HEK293 (cell line): ENCODE results near the gene TMEM141.
"Not testable (repeated sequence)": the region's sequence is repeated elsewhere in the genome, so short reads cannot be mapped to it uniquely, and the experiment has no call there.

Source experiments
- CTCF ChIA-PET: fragments of 350-600 bp; formaldehyde crosslinking; extraction: SDS; loops from one replicate; lab custom pipeline; 2021; ENCODE audit warnings: antibody characterized with exemption; lab: Yijun Ruan, JAX
- POLR2A ChIA-PET: fragments of 300-600 bp; formaldehyde crosslinking; extraction: SDS; loops from one replicate; lab custom pipeline; 2020; ENCODE audit warnings: antibody characterized with exemption, inconsistent platforms; lab: Yijun Ruan, JAX
- H3K27ac ChIP-seq: fragments of 200-500 bp; sonication (Bioruptor generic); 2 replicates; pipeline ENCODE4 v1.5.1; 2014; ENCODE audit warnings: low read depth, low read length, control low read depth, inconsistent platforms; ENCODE audit errors: extremely low read depth
- H3K36me3 ChIP-seq, 2 experiments: fragments of 200-500 bp in 1 of 2; sonication (Bioruptor generic) in 1 of 2; 1 replicate in 1 of 2; 2 replicates in 1 of 2; pipeline ENCODE4 v1.5.1; 2014 to 2017; ENCODE audit warnings: inconsistent platforms in 2 of 2, low read length in 2 of 2; ENCODE audit not compliant: control insufficient read depth in 2 of 2, insufficient read depth in 1 of 2
- H3K4me1 ChIP-seq: fragments of 200-500 bp; sonication (Bioruptor generic); 2 replicates; pipeline ENCODE4 v1.5.1; 2014; ENCODE audit warnings: mild to moderate bottlenecking, low read length, inconsistent platforms; ENCODE audit not compliant: control insufficient read depth, insufficient read depth
- H3K4me3 ChIP-seq: 2 replicates; pipeline ENCODE4 v1.5.1; 2011; ENCODE audit warnings: low read depth, mild to moderate bottlenecking, control low read depth, low read length, moderate library complexity
- H3K9me3 ChIP-seq: fragments of 200-500 bp; sonication (Bioruptor generic); 2 replicates; pipeline ENCODE4 v1.5.1; 2014; ENCODE audit warnings: low read depth, low read length, inconsistent platforms; ENCODE audit not compliant: control insufficient read depth, insufficient read depth
- CTCF ChIP-seq: fragments of 450-650 bp; formaldehyde crosslinking; IDR thresholded peaks from 2 replicates; pipeline ENCODE4 v1.5.1; 2016; ENCODE audit warnings: missing biosample characterization, missing genetic modification characterization
- EGR2 ChIP-seq: fragments of 450-650 bp; formaldehyde crosslinking; IDR thresholded peaks from 2 replicates; pipeline ENCODE4 v1.5.1; 2016; ENCODE audit warnings: low read depth, missing biosample characterization, missing genetic modification characterization
- GLI2 ChIP-seq: fragments of 450-650 bp; formaldehyde crosslinking; IDR thresholded peaks from 2 replicates; pipeline ENCODE4; 2017; ENCODE audit warnings: missing biosample characterization, missing genetic modification characterization, low read depth, borderline replicate concordance
- GLIS1 ChIP-seq: fragments of 450-650 bp; formaldehyde crosslinking; IDR thresholded peaks from 2 replicates; pipeline ENCODE4 v1.5.1; 2016; ENCODE audit warnings: missing biosample characterization, missing genetic modification characterization
- GLIS2 ChIP-seq: fragments of 450-650 bp; formaldehyde crosslinking; IDR thresholded peaks from 2 replicates; pipeline ENCODE4 v1.5.1; 2016; ENCODE audit warnings: missing biosample characterization, missing genetic modification characterization
- IKZF3 ChIP-seq: fragments of 450-650 bp; IDR thresholded peaks from 2 replicates; pipeline ENCODE4 v1.5.0; 2018; ENCODE audit warnings: missing biosample characterization, mild to moderate bottlenecking, missing genetic modification characterization, moderate library complexity
- KLF1 ChIP-seq: fragments of 450-650 bp; formaldehyde crosslinking; IDR thresholded peaks from 2 replicates; pipeline ENCODE4 v1.5.1; 2016; ENCODE audit warnings: missing biosample characterization, missing genetic modification characterization
- OSR2 ChIP-seq: fragments of 450-650 bp; formaldehyde crosslinking; IDR thresholded peaks from 2 replicates; pipeline ENCODE4 v1.5.1; 2016; ENCODE audit warnings: missing biosample characterization, missing genetic modification characterization
- PATZ1 ChIP-seq: fragments of 450-650 bp; formaldehyde crosslinking; IDR thresholded peaks from 2 replicates; pipeline ENCODE4 v1.5.1; 2016; ENCODE audit warnings: missing biosample characterization, missing genetic modification characterization
- SP2 ChIP-seq: fragments of 450-650 bp; formaldehyde crosslinking; IDR thresholded peaks from 2 replicates; pipeline ENCODE4 v1.5.1; 2016; ENCODE audit warnings: missing biosample characterization, missing genetic modification characterization
- SP3 ChIP-seq: fragments of 450-650 bp; formaldehyde crosslinking; IDR thresholded peaks from 2 replicates; pipeline ENCODE4 v1.5.1; 2016; ENCODE audit warnings: missing biosample characterization, missing genetic modification characterization
- ZBTB17 ChIP-seq: fragments of 450-650 bp; formaldehyde crosslinking; IDR thresholded peaks from 2 replicates; pipeline ENCODE4 v1.5.1; 2016; ENCODE audit warnings: missing biosample characterization, missing genetic modification characterization
- ZBTB8A ChIP-seq: fragments of 450-650 bp; formaldehyde crosslinking; IDR thresholded peaks from 2 replicates; pipeline ENCODE4 v1.5.1; 2016; ENCODE audit warnings: missing biosample characterization, missing genetic modification characterization
- ZFHX2 ChIP-seq: fragments of 450-650 bp; formaldehyde crosslinking; conservative IDR thresholded peaks from 2 replicates; pipeline ENCODE4 v1.5.1; 2016; ENCODE audit warnings: missing biosample characterization, missing genetic modification characterization
- ZFP69B ChIP-seq: fragments of 450-650 bp; formaldehyde crosslinking; IDR thresholded peaks from 2 replicates; pipeline ENCODE4 v1.5.1; 2016; ENCODE audit warnings: missing biosample characterization, missing genetic modification characterization
- ZNF2 ChIP-seq: fragments of 450-650 bp; formaldehyde crosslinking; IDR thresholded peaks from 2 replicates; pipeline ENCODE4 v1.5.1; 2016; ENCODE audit warnings: missing biosample characterization, missing genetic modification characterization
- ZNF335 ChIP-seq: fragments of 450-650 bp; formaldehyde crosslinking; conservative IDR thresholded peaks from 2 replicates; pipeline ENCODE4 v1.5.1; 2016; ENCODE audit warnings: missing biosample characterization, missing genetic modification characterization
- ZNF366 ChIP-seq: fragments of 450-650 bp; formaldehyde crosslinking; conservative IDR thresholded peaks from 2 replicates; pipeline ENCODE4 v1.5.1; 2016; ENCODE audit warnings: missing biosample characterization, missing genetic modification characterization
- ZNF394 ChIP-seq: fragments of 450-650 bp; formaldehyde crosslinking; IDR thresholded peaks from 2 replicates; pipeline ENCODE4 v1.5.1; 2016; ENCODE audit warnings: missing biosample characterization, missing genetic modification characterization, mild to moderate bottlenecking, moderate library complexity, borderline replicate concordance
- ZNF600 ChIP-seq: fragments of 450-650 bp; formaldehyde crosslinking; IDR thresholded peaks from 2 replicates; pipeline ENCODE4 v1.5.1; 2016; ENCODE audit warnings: missing biosample characterization, missing genetic modification characterization
- ZNF654 ChIP-seq: fragments of 450-650 bp; formaldehyde crosslinking; IDR thresholded peaks from 2 replicates; pipeline ENCODE4 v1.5.1; 2016; ENCODE audit warnings: low read depth, missing biosample characterization, missing genetic modification characterization
- ZNF692 ChIP-seq: fragments of 450-650 bp; formaldehyde crosslinking; IDR thresholded peaks from 2 replicates; pipeline ENCODE4 v1.5.1; 2016; ENCODE audit warnings: missing biosample characterization, missing genetic modification characterization
- ZNF791 ChIP-seq: fragments of 450-650 bp; formaldehyde crosslinking; IDR thresholded peaks from 2 replicates; pipeline ENCODE4 v1.5.1; 2016; ENCODE audit warnings: missing biosample characterization, missing genetic modification characterization
- ZXDB ChIP-seq: fragments of 450-650 bp; formaldehyde crosslinking; IDR thresholded peaks from 2 replicates; pipeline ENCODE4 v1.5.1; 2016; ENCODE audit warnings: missing biosample characterization, missing genetic modification characterization
- TF ChIP-seq, protein P1 (sequence below): fragments of 450-650 bp; formaldehyde crosslinking; IDR thresholded peaks from 2 replicates; pipeline ENCODE4 v1.5.1; 2016; ENCODE audit warnings: missing biosample characterization, missing genetic modification characterization

The TMEM141 gene

DNA sequence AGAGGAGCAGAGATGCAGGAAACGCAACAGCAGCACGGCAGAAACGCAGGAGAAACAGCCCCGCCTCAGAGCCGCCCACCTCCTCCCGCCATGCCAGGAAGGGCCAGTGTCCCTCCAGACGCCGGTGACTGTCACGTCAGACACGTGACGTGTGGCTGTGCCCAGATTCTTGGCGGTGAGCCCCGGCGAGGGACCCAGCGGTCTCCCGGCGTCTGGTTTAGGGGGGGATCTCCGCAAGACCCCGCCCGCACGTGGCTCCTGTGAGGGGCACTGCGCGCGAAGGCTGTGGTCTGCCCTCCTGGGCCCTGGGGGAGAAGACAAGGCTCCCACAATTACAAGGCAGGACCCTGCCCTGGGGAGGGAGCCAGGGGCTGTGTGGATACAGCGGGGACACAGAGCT, 30.7 kb upstream of the TMEM141 start:
- Histone ChIP-seq H3K27ac (no peak overlapping the region), H3K9me3 (no peaks in the 10 kb centered on the region), H3K4me1 (no peaks in the 10 kb centered on the region), H3K36me3 (no peaks in the 10 kb centered on the region), H3K4me3 (no peak overlapping the region)
- ChIA-PET CTCF (interaction anchor here (0.6 to 5.9 kb wide), 17 partner anchors 9 to 494 kb away, joined by 3 to 54 read pairs (median 5); no protein-coding TSS in a partner anchor), POLR2A (interaction anchor here (0.7 to 1.4 kb wide), 2 partner anchors 32 to 33 kb away, joined by 3 to 14 read pairs; no protein-coding TSS in a partner anchor)
- TF ChIP-seq GLI2 (tag by site-specific recombination) = no peak
- TF ChIP-seq OSR2 = no peak
- TF ChIP-seq ZNF791 (tag by site-specific recombination) = no peak
- TF ChIP-seq, all 188 proteins: peak for 0

DNA sequence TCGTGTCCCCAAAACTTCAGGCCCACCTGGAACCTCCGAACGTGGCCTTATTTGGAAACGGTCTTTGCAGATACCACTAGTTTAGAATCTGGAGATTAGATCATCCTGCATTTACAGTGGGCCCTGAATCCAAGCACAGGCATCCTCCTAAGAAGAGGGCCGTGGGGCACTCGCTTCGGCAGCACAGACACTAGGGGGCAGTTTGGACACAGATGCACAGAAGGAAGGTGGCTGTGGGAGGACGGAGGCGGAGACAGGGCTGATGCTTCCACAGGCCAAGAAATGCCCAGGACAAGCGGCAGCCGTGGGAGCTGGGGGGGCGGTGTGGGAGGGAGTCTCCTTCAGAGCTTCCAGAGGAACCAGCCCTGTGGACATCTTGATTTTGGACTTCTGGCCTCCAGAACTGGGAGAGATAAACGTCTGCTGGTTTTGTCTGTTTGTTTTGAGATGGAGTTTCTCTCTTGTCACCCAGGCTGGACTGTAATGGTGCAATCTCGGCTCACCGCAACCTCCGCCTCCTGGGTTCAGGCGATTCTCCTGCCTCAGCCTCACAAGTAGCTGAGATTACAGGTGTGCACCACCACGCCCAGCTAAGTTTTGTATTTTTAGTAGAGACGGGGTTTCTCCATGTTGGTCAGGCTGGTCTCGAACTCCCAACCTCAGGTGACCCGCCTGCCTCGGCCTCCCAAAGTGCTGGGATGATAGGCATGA, 30.2 kb upstream of the TMEM141 start:
- not testable (repeated sequence) for H3K9me3 ChIP-seq, H3K4me3 ChIP-seq, H3K36me3 ChIP-seq, H3K27ac ChIP-seq, H3K4me1 ChIP-seq
- POLR2A ChIA-PET = interaction anchor here (0.6 to 1.4 kb wide), 3 partner anchors 33 to 46 kb away, joined by 3 to 14 read pairs (median 3); no protein-coding TSS in a partner anchor
- CTCF ChIA-PET = interaction anchor here (0.6 to 5.9 kb wide), 22 partner anchors 10 to 367 kb away, joined by 3 to 54 read pairs (median 5); no protein-coding TSS in a partner anchor
- TF ChIP-seq ZBTB8A (tag by site-specific recombination) (0 out of 2 replicates have a peak, but pooled peaks have one; percentile 31), ZBTB17 (peak; percentile 62; the same call in 1 of the 2 replicates), PATZ1 (tag by site-specific recombination) (peak; percentile 57), GLIS2 (tag by site-specific recombination) (peak; percentile 44), SP2 (peak; percentile 49), ZNF692 (tag by site-specific recombination) (peak; percentile 69), ZNF335 (tag by site-specific recombination) (peak; percentile 46; the same call in 1 of the 2 replicates), ZNF366 (tag by site-specific recombination) (0 out of 2 replicates have a peak, but pooled peaks have one; percentile 32), ZFP69B (tag by site-specific recombination) (peak; percentile 71), ZNF600 (peak; percentile 36; the same call in 1 of the 2 replicates), ZNF654 (tag by site-specific recombination) (peak; percentile 64), ZFHX2 (peak; percentile 99), EGR2 (tag by site-specific recombination) (peak; percentile 98), KLF1 (0 out of 2 replicates have a peak, but pooled peaks have one; percentile 8), GLIS1 (peak; percentile 19; the same call in 1 of the 2 replicates), SP3 (0 out of 2 replicates have a peak, but pooled peaks have one; percentile 37), CTCF (tag by site-specific recombination) (peak; percentile 69), ZXDB (tag by site-specific recombination) (peak; percentile 25; the same call in 1 of the 2 replicates), ZNF394 (tag by site-specific recombination) (0 out of 2 replicates have a peak, but pooled peaks have one; percentile 9), ZNF2 (peak; percentile 98), IKZF3 (0 out of 2 replicates have a peak, but pooled peaks have one; percentile 37)
- TF ChIP-seq, protein P1, sequence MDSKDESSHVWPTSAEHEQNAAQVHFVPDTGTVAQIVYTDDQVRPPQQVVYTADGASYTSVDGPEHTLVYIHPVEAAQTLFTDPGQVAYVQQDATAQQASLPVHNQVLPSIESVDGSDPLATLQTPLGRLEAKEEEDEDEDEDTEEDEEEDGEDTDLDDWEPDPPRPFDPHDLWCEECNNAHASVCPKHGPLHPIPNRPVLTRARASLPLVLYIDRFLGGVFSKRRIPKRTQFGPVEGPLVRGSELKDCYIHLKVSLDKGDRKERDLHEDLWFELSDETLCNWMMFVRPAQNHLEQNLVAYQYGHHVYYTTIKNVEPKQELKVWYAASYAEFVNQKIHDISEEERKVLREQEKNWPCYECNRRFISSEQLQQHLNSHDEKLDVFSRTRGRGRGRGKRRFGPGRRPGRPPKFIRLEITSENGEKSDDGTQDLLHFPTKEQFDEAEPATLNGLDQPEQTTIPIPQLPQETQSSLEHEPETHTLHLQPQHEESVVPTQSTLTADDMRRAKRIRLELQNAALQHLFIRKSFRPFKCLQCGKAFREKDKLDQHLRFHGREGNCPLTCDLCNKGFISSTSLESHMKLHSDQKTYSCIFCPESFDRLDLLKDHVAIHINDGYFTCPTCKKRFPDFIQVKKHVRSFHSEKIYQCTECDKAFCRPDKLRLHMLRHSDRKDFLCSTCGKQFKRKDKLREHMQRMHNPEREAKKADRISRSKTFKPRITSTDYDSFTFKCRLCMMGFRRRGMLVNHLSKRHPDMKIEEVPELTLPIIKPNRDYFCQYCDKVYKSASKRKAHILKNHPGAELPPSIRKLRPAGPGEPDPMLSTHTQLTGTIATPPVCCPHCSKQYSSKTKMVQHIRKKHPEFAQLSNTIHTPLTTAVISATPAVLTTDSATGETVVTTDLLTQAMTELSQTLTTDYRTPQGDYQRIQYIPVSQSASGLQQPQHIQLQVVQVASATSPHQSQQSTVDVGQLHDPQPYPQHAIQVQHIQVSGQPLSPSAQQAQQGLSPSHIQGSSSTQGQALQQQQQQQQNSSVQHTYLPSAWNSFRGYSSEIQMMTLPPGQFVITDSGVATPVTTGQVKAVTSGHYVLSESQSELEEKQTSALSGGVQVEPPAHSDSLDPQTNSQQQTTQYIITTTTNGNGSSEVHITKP (tag by site-specific recombination) = peak; percentile 54
